Upper lobe of left lung (tissue), 4 donors: Measurements from ENCODE around the gene POLD2.

Experiments used
- EP300 ChIP-seq, 4 donors: sonication (generic); formaldehyde crosslinking; IDR thresholded peaks; one replicate each; pipeline ENCODE4 v1.5.1; 2017; ENCODE audit warnings: antibody characterized with exemption in 4 of 4, control low read depth in 2 of 4
- POLR2AphosphoS5 ChIP-seq, 2 donors: sonication (generic); formaldehyde crosslinking; IDR thresholded peaks; one replicate each; pipeline ENCODE4 v1.5.1; 2017; ENCODE audit warnings: antibody characterized with exemption in 2 of 2
- TF ChIP-seq, protein P1 (sequence below), 6 experiments: fragments of 450-650 bp in 4 of 6; fragments of 200-600 bp in 2 of 6; sonication (generic) in 2 of 6; IDR thresholded peaks; one replicate each; pipeline ENCODE4 v1.5.1; 2016 to 2019; ENCODE audit warnings: antibody characterized with exemption in 6 of 6

DNA sequence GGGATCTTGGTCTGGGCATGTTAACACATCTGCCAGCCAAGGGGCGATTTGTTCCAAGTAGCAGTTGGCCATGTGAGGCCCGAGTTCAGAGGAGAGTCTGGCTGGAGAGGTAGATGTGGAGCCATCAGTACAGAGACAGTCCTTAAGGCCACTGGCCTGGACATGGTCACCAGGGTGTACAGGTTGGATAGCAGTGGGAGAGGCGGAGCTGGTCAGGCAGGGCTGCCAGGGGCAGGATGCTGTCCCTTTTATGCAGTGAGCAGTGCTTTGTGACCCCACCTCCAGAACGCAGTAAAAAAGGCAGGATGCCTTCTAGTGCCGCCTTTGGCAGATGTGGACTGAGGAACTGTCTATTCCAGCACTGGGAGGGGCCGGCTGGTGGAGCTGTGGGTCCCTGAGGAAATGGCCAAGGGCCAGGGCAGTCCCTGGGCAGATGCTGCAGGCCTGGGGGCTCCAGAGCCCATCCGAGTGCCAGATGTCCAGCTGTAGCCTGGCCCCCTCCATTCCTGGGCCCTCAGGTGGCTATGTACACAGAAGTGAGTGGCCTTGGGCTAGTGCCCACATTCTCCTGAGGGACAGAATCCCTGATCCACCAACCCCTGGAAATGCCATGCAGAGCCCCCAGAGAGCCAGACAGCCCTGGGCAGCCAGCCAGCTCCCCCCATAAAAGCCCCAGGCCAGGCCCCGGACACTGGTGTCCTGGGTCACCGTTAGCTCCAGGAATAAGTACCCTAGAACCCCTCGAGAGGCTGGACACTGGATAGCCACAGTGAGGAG lies 34.9 kb upstream of the POLD2 start:
- TF ChIP-seq, protein P1, sequence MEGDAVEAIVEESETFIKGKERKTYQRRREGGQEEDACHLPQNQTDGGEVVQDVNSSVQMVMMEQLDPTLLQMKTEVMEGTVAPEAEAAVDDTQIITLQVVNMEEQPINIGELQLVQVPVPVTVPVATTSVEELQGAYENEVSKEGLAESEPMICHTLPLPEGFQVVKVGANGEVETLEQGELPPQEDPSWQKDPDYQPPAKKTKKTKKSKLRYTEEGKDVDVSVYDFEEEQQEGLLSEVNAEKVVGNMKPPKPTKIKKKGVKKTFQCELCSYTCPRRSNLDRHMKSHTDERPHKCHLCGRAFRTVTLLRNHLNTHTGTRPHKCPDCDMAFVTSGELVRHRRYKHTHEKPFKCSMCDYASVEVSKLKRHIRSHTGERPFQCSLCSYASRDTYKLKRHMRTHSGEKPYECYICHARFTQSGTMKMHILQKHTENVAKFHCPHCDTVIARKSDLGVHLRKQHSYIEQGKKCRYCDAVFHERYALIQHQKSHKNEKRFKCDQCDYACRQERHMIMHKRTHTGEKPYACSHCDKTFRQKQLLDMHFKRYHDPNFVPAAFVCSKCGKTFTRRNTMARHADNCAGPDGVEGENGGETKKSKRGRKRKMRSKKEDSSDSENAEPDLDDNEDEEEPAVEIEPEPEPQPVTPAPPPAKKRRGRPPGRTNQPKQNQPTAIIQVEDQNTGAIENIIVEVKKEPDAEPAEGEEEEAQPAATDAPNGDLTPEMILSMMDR (IDR thresholded peaks at IDR 0.05): no peak
- no peak for TF ChIP-seq EP300 (IDR thresholded peaks at IDR 0.05)
- no peak for TF ChIP-seq POLR2AphosphoS5 (IDR thresholded peaks at IDR 0.05)
